Heart left ventricle (tissue), 13 donors: ENCODE measurements around the gene CDK4.

Experiments used
- POLR2A ChIP-seq, 2 donors: fragments of 450-650 bp; IDR thresholded peaks; one replicate each; pipeline ENCODE4 v1.6.1; 2017; ENCODE audit warnings: antibody characterized with exemption in 2 of 2, mild to moderate bottlenecking in 2 of 2, moderate library complexity in 2 of 2
- TF ChIP-seq, protein P1 (sequence below), 12 donors: fragments of 200-600 bp; sonication (generic) in 4 of 12; IDR thresholded peaks; one replicate each; pipeline versions ENCODE4 v1.5.0 to v1.8.0; 2018 to 2022; ENCODE audit warnings: antibody characterized with exemption in 12 of 12, mild to moderate bottlenecking in 5 of 12
- donor health status: ischemic (EF 13 %, LVEDD 7.1; RV severe dilation, severe dysfunction).
- donor health status: DM: no; HTN: yes; CAD: no.
- donor health status: DM: no; HTN: no; CAD: no.
- donor health status: ischemic (EF 25% LVEDD 6.9; RV normal size, moderate dysfunction).
- donor health status: ischemic (EF 25% LVEDD 5.7; RV mildly dilated, moderate dysfunction).
- donor health status: ischemic (EF 35%, LVEDD 5.7; RV mildly dilated, moderate dysfunction).
- donor health status: nonischemic (EF 11% LVEDD 7.7; RV severe dilation, severe dysfunction).
- donor health status: DM: yes; HTN: yes; CAD: no.
- donor health status: PGD.
- donor health status: ischemic (EF 29% LVEDD 5.4; RV normal size, mild dysfunction).
- donor health status: nonischemic (EF 23%, LVEDD 6.1; RV moderate dilation, normal function).

DNA sequence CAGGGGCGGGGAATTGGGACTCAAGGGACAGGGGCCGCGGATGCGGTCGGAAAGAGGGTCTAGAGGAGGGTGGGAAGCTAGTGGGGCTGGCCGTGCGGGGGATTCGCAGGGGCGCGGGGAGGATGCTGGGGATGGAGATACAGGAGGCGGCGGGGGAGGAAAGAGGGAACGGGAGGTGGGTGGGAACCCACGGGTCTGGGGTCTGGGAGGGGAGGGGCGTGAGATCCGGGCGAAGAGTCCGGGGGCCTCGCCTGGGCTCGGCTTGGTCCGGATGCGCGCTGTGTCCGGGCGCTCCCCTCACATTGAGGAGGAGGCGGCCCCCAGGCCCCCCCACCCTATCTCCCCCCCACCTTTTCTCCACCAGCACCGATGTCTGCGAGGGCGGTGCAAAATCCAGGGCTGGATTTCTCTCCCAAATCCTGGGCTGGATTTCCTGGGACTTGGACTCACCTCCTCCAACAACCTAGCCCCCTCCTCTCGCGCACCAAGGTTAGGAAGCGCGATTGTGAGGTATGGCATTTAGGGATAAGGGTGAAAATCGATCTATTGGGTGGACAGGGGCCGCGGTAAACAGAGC lies 13.4 kb downstream of the CDK4 start, which contains the start of gene AGAP2:
- TF ChIP-seq, protein P1, sequence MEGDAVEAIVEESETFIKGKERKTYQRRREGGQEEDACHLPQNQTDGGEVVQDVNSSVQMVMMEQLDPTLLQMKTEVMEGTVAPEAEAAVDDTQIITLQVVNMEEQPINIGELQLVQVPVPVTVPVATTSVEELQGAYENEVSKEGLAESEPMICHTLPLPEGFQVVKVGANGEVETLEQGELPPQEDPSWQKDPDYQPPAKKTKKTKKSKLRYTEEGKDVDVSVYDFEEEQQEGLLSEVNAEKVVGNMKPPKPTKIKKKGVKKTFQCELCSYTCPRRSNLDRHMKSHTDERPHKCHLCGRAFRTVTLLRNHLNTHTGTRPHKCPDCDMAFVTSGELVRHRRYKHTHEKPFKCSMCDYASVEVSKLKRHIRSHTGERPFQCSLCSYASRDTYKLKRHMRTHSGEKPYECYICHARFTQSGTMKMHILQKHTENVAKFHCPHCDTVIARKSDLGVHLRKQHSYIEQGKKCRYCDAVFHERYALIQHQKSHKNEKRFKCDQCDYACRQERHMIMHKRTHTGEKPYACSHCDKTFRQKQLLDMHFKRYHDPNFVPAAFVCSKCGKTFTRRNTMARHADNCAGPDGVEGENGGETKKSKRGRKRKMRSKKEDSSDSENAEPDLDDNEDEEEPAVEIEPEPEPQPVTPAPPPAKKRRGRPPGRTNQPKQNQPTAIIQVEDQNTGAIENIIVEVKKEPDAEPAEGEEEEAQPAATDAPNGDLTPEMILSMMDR (IDR thresholded peaks at IDR 0.05) = no peak
- TF ChIP-seq POLR2A (IDR thresholded peaks at IDR 0.05) = no peak
